NCI-H69 (cell line): ENCODE data around the gene ULBP2.
"Not testable (repeated sequence)": the region's sequence is repeated elsewhere in the genome, so short reads cannot be mapped to it uniquely, and the experiment has no call there.

ENCODE experiments used
- DNase-seq: peaks from one replicate; lab custom pipeline; 2025; lab: John Stamatoyannopoulos, UW

ULBP2 gene

GRCh38 chr6:149951096-149951495 lies 9.3 kb downstream of the ULBP2 start:
- no peak for DNase-seq

DNA sequence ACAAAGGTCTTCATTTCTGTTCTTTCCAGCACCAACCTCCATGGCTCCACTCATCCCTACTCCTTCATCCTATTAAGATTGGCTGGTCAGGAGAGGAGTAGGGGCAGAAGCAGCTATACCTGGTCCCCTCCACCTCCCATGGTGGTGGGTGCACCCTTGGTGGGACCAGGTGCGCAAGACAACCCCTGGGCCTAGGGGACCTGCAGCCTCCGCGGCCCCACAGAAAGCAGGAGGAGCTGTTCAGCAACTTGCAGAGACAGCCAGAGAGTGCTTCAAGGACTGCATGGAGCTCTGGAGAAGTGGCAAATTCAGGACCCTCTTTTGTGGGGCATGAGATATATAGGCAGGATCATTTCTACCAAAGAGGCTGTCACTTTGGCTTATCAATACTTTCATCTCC lies 9.8 kb downstream of the ULBP2 start:
- DNase-seq = no peak

- DNase-seq = not testable (repeated sequence)
Measured at GRCh38 chr6:149953390-149953789, 11.6 kb downstream of the ULBP2 start.

DNA sequence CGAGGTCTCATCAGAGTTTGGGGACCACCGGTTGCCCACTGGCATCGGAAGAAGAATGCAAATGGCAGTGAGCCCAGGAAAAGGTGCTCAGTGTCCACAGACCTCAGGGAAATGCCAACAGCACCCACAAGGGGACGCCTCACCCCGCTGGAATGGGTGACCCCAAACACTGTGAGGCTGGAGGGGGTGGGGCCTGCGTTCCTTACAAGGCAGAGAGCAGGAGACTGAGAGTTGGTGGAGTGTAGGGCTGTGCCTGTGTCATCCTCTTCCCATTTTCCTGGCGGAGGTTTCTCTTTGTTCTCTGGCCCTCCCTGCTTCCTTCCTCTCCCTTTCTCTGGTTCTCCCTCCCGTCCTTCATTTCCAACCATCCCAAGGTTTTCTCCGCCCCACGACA lies 12.1 kb downstream of the ULBP2 start:
- not testable (repeated sequence) for DNase-seq

DNA sequence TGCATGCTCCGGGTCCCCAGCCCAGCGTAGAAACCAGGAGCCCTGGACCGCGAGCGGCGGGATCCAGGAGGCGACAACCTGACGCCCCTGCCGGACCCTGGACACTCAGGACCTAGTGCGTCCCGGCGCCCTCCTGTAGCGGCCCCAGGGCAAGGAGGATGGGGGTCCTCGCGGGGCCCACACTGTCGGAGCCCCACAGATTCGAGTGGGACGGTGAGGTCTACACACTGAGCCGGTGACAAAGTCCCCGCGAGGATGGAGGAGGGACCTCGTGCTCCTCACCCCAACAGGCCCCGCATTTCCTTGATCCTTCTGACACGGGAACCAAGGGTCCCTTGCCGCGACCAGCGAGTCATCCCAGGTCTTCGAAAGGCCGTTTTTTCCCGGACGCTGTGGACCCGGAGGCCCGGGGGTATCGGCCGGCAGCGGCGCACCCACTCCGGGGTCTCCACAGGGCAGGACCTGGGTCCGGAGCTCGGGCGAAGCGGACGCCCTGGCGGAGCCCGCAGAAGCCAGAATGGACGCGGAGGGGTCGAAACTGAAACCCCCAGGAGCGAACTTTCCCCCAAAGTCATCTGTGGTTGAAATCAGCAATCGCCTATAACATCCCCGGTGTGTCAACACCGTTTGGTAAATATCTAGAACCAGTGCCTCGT lies 12.6 kb downstream of the ULBP2 start:
- DNase-seq = not testable (repeated sequence)

GRCh38 chr6:149954984-149955653 lies 13.3 kb downstream of the ULBP2 start:
- not testable (repeated sequence) for DNase-seq

GRCh38 chr6:149955654-149956317 lies 14.0 kb downstream of the ULBP2 start:
- not testable (repeated sequence) for DNase-seq

DNA sequence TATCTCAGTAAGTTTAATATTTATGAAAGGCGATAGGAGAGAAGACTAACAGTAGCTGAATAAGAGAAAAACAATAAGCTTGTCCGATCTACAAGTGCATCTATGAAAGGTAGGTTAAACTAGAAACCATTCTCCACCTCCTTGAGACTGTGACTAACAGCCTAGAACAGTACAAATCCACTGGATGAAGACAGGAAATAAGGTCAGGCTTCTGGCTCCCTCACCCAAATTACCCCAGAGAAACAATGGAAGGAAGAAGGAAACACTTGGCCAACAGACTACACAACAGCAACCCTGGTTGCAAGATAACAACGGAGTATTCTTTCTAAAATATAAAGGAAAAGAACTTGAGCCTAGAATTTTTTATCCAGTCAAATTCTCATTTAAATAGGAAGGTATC lies 16.3 kb downstream of the ULBP2 start:
- not testable (repeated sequence) for DNase-seq

DNA sequence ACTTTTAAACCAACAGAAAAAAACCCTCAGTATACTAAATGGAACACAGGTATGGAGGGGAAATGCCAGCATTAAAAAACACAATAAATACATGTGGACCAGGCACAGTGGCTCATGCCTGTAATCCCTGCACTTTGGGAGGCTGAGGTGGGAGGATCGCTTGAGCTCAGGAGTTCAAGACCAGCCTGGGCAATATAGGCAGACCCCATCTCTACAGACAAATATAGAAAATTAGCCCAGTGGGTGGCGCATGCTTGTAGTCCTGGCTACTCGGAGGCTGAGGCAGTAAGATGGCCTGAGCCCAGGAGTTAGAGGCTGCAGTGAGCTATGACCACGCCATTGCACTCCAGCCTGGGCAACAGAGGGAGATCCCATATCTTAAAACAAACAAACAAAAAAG lies 18.0 kb downstream of the ULBP2 start:
- DNase-seq = not testable (repeated sequence)

DNA sequence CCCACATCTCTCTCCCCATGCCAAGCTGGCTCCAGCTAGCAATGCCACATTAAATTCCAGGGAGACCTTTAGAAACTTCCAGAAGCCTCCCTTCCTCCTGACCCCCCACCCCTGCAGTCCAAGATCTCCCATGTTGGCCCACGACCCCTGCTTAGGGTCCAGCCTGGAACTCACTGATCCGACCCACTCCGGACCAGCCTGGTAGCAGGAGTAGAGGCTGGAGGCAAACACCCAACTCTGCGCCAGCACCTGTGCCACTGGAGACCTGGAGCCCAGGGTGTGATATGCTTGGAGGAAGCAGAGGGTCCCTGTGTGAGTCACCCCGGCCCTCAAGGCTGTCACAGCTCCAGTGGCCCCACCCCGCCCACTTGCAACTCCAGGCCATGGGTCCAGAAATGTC lies 18.7 kb downstream of the ULBP2 start:
- DNase-seq = no peak

- DNase-seq = peak; percentile 25
Measured at GRCh38 chr6:149961728-149962425, 20.1 kb downstream of the ULBP2 start.

DNA sequence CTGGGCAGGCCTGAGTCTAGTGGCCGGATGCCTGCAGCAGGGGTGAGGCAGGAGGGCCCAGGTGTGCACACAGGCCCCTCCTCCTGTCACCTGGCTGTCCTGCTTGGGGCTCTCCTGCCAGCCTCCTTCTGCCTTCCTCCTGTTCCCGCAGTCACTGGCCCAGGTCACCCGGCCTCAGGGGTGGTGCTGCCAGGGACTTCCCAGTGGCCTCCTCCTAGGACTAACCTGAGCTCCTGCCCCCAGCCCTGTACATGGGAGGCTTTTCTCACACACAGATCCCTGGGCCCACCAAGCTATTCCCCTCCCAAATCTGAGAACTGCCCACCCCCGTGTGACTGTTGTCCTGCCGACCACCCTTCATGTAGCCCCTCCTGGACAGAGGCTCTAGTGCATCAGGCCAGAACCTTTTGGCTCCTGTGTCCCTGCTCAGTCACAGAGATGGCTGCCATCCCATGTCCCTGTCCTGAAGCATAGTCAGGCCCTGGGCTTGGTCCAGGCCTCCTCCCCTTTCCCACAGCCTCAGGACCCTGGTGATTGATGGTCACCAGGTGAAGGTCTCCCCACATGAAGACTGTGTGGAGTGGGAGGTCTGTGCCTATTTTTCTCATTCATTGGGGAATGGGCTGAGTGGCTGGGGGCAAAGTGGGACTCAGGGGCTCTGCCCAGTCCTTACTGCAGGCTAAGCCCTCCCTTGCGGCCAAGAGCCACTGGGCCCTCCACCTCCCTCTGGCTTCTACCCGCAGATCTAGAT lies 20.8 kb downstream of the ULBP2 start:
- DNase-seq = no peak

DNA sequence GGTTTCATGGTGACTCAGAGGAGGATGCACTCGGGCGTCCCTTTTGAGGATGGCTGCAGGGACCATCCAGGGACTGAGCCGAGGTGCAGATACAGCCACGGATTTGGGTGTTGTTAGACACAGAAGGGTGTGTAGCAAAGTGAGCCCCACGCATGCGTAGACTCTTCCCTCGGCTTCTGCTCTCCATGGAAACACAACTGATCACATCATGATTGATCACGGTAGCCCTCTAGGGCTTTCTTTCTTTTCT lies 21.3 kb downstream of the ULBP2 start:
- peak; percentile 61 for DNase-seq

- peak; percentile 84 for DNase-seq
Measured at GRCh38 chr6:149963462-149964307, 21.9 kb downstream of the ULBP2 start, which contains the start of gene ULBP1. Gene ULBP1, plus strand, starts transcription at chr6:149963943. Its CDS starts 107 bp downstream, at chr6:149964050.

DNA sequence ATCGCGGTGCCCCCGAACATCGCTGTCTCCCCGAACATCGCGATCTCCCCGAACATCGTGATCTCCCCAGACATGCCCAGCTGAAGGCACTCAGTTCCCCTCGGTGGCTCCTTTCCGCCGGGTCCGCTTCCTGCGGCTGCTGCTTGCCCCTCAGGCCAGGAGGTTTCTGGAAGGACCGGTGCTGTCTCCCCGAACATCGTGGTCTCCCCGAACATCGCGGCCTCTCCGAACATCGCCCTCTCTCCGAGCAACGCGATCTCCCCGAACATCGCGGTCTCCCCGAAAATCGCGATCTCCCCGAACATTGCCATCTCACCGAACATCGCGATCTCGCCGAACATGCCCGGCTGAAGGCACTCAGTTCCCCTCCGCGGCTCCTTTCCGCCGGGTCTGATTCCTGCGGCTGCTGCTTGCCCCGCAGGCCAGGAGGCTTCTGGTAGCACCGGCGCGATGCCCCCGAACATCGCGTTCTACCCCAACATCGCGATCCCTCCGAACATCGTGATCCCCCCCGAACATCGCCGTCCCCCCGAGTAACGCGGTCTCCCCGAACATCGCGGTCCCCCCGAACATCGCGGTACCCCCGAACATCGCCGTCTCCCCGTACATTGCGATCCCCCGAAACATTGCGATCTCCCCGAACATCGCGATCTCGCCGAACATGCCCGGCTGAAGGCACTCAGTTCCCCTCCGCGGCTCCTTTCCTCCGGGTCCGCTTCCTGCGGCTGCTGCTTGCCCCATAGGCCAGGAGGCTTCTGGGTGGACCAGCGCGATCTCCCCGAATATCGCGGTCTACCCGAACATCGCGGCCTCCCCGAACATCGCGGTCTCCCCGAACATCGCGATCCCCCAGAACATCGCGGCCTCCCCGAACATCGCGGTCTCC lies 22.7 kb downstream of the ULBP2 start:
- peak; percentile 35 for DNase-seq

DNA sequence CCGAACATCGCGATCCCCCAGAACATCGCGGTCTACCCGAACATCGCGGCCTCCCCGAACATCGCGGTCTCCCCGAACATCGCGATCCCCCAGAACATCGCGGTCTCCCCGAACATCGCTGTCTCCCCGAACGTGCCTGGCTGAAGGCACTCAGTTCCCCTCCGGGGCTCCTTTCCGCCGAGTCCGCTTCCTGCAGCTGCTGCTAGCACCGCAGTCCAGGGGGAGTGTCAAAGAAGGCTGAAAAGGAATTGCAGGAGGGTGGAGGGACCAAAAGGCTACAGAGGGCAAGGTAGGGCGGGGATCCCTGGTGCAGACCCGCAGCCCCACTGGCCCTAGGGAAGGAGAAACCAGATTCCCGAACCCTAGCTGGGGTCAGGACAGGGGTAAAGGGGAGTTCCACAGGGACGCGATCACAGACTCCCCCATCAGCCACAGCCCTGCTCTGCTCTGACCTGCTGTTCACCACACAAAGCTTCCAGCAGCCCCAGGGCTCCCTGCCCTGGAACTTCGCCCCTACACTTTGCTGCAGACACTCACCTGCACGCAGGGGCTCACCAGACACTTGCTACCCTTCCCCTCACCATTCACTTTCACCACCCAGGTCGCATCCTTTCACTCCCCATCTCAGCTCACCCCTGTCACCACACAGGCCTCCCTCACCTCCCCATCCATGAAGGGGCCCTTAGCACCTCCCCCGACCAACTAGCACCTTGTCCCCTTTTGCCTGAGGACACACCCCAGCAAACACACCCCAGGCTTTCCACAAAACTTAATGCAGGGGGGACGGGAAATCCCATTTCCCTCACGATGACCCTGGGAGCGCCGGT lies 23.6 kb downstream of the ULBP2 start:
- peak; percentile 23 for DNase-seq

GRCh38 chr6:149966319-149966718 lies 24.5 kb downstream of the ULBP2 start:
- DNase-seq = not testable (repeated sequence)

DNA sequence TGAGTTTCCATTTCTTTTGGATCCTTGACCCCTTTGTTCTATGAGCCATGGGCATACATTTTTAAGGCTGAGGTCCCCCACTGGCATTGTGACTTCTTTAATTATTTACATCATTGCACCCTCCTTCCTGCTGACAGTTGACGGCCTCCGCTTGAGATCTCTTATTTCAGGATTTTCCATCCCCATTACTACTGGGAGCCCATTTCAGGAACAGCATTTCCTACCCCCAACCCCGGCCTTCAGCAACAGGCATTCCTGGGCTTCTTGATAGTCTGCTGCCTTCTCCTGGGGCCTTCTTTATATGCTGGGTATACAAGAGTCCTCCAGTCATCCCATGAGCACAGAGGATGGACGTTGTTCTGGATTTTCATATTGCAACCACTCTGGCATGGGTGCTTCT lies 25.8 kb downstream of the ULBP2 start:
- no peak for DNase-seq

GRCh38 chr6:149967999-149968398 lies 26.2 kb downstream of the ULBP2 start:
- DNase-seq = not testable (repeated sequence)
